Upper lobe of left lung (tissue), 6 donors: ENCODE data around the gene GRIK4. TPM values are rescaled to one million over a fixed set of nuclear protein-coding genes. Genes with fewer than 3 reads are reported as not detected.

Experiments
- ATAC-seq, 2 donors: fragments of 200-7000 bp; cut with Tn5 transposase; one replicate each; pipeline ENCODE4 v1.9.1; 2022; ENCODE audit warnings: mild to moderate bottlenecking in 2 of 2, moderate library complexity in 2 of 2; ENCODE audit not compliant: low FRiP score in 2 of 2
- DNase-seq, 2 donors: peaks; one replicate each; pipeline ENCODE4 v3.0.0-alpha.2; 2019 to 2020
- H3K27ac ChIP-seq, 4 donors: fragments of 200-600 bp; sonication (generic); one replicate each; pipeline ENCODE4 v1.5.1; 2016 to 2019
- H3K27me3 ChIP-seq, 4 donors: fragments of 200-600 bp; sonication (generic); one replicate each; pipeline ENCODE4 v1.5.1; 2017 to 2019
- H3K36me3 ChIP-seq, 4 donors: fragments of 200-600 bp; sonication (generic); one replicate each; pipeline ENCODE4 v1.5.1; 2016 to 2019
- H3K4me1 ChIP-seq, 4 donors: fragments of 200-600 bp; sonication (generic); one replicate each; pipeline ENCODE4 v1.5.1; 2018 to 2019
- H3K4me3 ChIP-seq, 4 donors: fragments of 200-600 bp; sonication (generic); one replicate each; pipeline ENCODE4 v1.5.1; 2017 to 2019; ENCODE audit warnings: mild to moderate bottlenecking in 2 of 4, moderate library complexity in 1 of 4
- H3K9me3 ChIP-seq, 4 donors: fragments of 200-600 bp; sonication (generic); one replicate each; pipeline ENCODE4 v1.5.1; 2018 to 2019
- CTCF ChIP-seq, 6 experiments: fragments of 450-650 bp in 4 of 6; fragments of 200-600 bp in 2 of 6; sonication (generic) in 2 of 6; IDR thresholded peaks; one replicate each; pipeline ENCODE4 v1.5.1; 2016 to 2019; ENCODE audit warnings: antibody characterized with exemption in 6 of 6
- EP300 ChIP-seq, 4 donors: sonication (generic); formaldehyde crosslinking; IDR thresholded peaks; one replicate each; pipeline ENCODE4 v1.5.1; 2017; ENCODE audit warnings: antibody characterized with exemption in 4 of 4, control low read depth in 2 of 4
- POLR2A ChIP-seq, 4 donors: fragments of 450-650 bp; IDR thresholded peaks; one replicate each; pipeline ENCODE4 v1.5.1; 2016 to 2017; ENCODE audit warnings: antibody characterized with exemption in 4 of 4, mild to moderate bottlenecking in 2 of 4
- POLR2AphosphoS5 ChIP-seq, 2 donors: sonication (generic); formaldehyde crosslinking; IDR thresholded peaks; one replicate each; pipeline ENCODE4 v1.5.1; 2017; ENCODE audit warnings: antibody characterized with exemption in 2 of 2
- WGBS, 2 donors: methylation state at CpG; one replicate each; pipeline ENCODE4 v1.1.5; 2017 to 2018; 5-methylcytosine and 5-hydroxymethylcytosine counted together
- total RNA-seq, 6 donors: library from RNA; depleted of rRNA in 4 of 6; stranded (reverse); fragments of >200 nt in 4 of 6; gene quantifications; one replicate each; pipeline versions ENCODE4 v1.1.0 to v1.2.1, GENCODE V29; 2016 to 2021
- donor health status: DM: no; HTN: no; CAD: no; lungs with moderate emphysema.
- donor health status: DM: no; HTN: yes; CAD: no; lungs with severe emphysema.

The GRIK4 gene
- total RNA-seq, 6 donors from 2014 or later = 0.30 to 8.4 (median 0.78) TPM

GRCh38 chr11:120827198-120827597 lies 315.6 kb downstream of the GRIK4 start:
- WGBS, 2 donors = 68 to 69% methylated on average over 7 of the region's 7 CpGs
- no peak for DNase-seq
- TF ChIP-seq POLR2AphosphoS5 (IDR thresholded peaks at IDR 0.05) (no peak), CTCF (IDR thresholded peaks at IDR 0.05) (no peak), EP300 (IDR thresholded peaks at IDR 0.05) (no peak), POLR2A (IDR thresholded peaks at IDR 0.05) (no peak)
- ATAC-seq = no peak
- Histone ChIP-seq H3K4me3 (no peak overlapping the region), H3K36me3 (no peaks in the 10 kb centered on the region), H3K27me3 (no peaks in the 10 kb centered on the region), H3K27ac (no peak overlapping the region), H3K4me1 (no peaks in the 10 kb centered on the region), H3K9me3 (no peaks in the 10 kb centered on the region)

GRCh38 chr11:120827820-120828219 lies 316.3 kb downstream of the GRIK4 start:
- TF ChIP-seq POLR2A (IDR thresholded peaks at IDR 0.05) (no peak), CTCF (IDR thresholded peaks at IDR 0.05) (no peak), POLR2AphosphoS5 (IDR thresholded peaks at IDR 0.05) (no peak), EP300 (IDR thresholded peaks at IDR 0.05) (no peak)
- DNase-seq = no peak
- no peaks in the 10 kb centered on the region for H3K9me3 ChIP-seq
- H3K4me1 ChIP-seq = no peaks in the 10 kb centered on the region
- H3K36me3 ChIP-seq = no peaks in the 10 kb centered on the region
- ATAC-seq = no peak
- H3K4me3 ChIP-seq = no peak overlapping the region
- no peak overlapping the region for H3K27ac ChIP-seq
- 77 to 87% methylated on average over 3 of the region's 3 CpGs for WGBS, 2 donors
- no peaks in the 10 kb centered on the region for H3K27me3 ChIP-seq

GRCh38 chr11:120828847-120829246 lies 317.3 kb downstream of the GRIK4 start:
- Histone ChIP-seq H3K27ac (no peak overlapping the region), H3K4me1 (no peaks in the 10 kb centered on the region), H3K27me3 (no peaks in the 10 kb centered on the region), H3K4me3 (no peak overlapping the region), H3K9me3 (no peaks in the 10 kb centered on the region), H3K36me3 (no peaks in the 10 kb centered on the region)
- 41 to 51% methylated on average over 5 of the region's 5 CpGs for WGBS, 2 donors
- DNase-seq (no peak), ATAC-seq (no peak)
- TF ChIP-seq EP300 (IDR thresholded peaks at IDR 0.05) (no peak), POLR2A (IDR thresholded peaks at IDR 0.05) (no peak), POLR2AphosphoS5 (IDR thresholded peaks at IDR 0.05) (no peak), CTCF (IDR thresholded peaks at IDR 0.05) (no peak)

GRCh38 chr11:120830085-120830620 lies 318.6 kb downstream of the GRIK4 start:
- no peaks in the 10 kb centered on the region for H3K27me3 ChIP-seq
- DNase-seq = no peak
- TF ChIP-seq POLR2A (IDR thresholded peaks at IDR 0.05) (no peak), CTCF (IDR thresholded peaks at IDR 0.05) (no peak), EP300 (IDR thresholded peaks at IDR 0.05) (no peak), POLR2AphosphoS5 (IDR thresholded peaks at IDR 0.05) (no peak)
- WGBS, 2 donors = 77 to 82% methylated on average over 9 of the region's 9 CpGs
- no peak overlapping the region for H3K4me3 ChIP-seq
- no peak overlapping the region for H3K27ac ChIP-seq
- H3K36me3 ChIP-seq = no peaks in the 10 kb centered on the region
- no peaks in the 10 kb centered on the region for H3K9me3 ChIP-seq
- no peaks in the 10 kb centered on the region for H3K4me1 ChIP-seq
- ATAC-seq = no peak

GRCh38 chr11:120832481-120833238 lies 321.1 kb downstream of the GRIK4 start:
- Histone ChIP-seq H3K27ac (no peak overlapping the region), H3K9me3 (no peaks in the 10 kb centered on the region), H3K4me3 (no peak overlapping the region), H3K27me3 (no peaks in the 10 kb centered on the region), H3K36me3 (no peaks in the 10 kb centered on the region), H3K4me1 (no peaks in the 10 kb centered on the region)
- WGBS, 2 donors = 56 to 63% methylated on average over 14 to 20 of the region's 20 CpGs
- no peak for DNase-seq
- no peak for ATAC-seq
- TF ChIP-seq POLR2A (IDR thresholded peaks at IDR 0.05) (no peak), CTCF (IDR thresholded peaks at IDR 0.05) (no peak), EP300 (IDR thresholded peaks at IDR 0.05) (no peak), POLR2AphosphoS5 (IDR thresholded peaks at IDR 0.05) (no peak)
